ENCODE measurements around the gene TRAM2. TPM values are rescaled to one million over a fixed set of nuclear protein-coding genes. Genes with fewer than 3 reads are reported as not detected.

Gene TRAM2
- total and polyA plus RNA-seq, 8 donors = 1.9 to 11.2 (median 5.0) TPM

DNA sequence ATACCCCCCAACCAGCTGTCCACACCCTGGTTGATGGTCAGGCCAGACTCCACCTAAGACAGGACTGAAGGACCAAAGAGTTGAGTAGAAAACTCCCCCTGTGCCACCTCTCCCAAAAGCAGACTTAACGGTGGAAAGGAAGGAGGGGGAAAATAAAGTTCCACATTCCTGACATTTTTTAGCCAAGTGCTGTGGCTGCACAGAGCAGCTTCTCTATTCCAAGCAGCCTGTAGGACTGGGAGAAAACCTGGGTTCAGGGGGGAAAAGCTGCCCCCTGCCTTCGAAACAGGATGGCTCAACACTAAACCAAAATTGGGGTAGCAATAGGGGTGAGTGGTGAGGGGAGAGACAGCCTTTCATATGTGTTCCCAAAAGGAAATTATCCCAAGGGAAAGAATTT, 3.6 kb downstream of the TRAM2 start:
- H3K27me3 ChIP-seq = no peaks in the 10 kb centered on the region
- H3K27ac ChIP-seq = peak overlapping the region in 1 of 4 donors; percentile 16
- intact Hi-C loops (cut with DNase I) = no loop called here
- WGBS, 2 donors = 27 to 40% methylated on average over 2 of the region's 2 CpGs
- H3K4me1 ChIP-seq = peaks cover 4 to 7% (median 4%) of the 10 kb centered on the region in 3 donors
- no peak for DNase-seq
- no peak for ATAC-seq
- FAIRE-seq = no peak
- H3K9me3 ChIP-seq = no peaks in the 10 kb centered on the region
- no peak overlapping the region for H3K4me3 ChIP-seq
- H3K36me3 ChIP-seq = no peaks in the 10 kb centered on the region
- TF ChIP-seq, protein P1, sequence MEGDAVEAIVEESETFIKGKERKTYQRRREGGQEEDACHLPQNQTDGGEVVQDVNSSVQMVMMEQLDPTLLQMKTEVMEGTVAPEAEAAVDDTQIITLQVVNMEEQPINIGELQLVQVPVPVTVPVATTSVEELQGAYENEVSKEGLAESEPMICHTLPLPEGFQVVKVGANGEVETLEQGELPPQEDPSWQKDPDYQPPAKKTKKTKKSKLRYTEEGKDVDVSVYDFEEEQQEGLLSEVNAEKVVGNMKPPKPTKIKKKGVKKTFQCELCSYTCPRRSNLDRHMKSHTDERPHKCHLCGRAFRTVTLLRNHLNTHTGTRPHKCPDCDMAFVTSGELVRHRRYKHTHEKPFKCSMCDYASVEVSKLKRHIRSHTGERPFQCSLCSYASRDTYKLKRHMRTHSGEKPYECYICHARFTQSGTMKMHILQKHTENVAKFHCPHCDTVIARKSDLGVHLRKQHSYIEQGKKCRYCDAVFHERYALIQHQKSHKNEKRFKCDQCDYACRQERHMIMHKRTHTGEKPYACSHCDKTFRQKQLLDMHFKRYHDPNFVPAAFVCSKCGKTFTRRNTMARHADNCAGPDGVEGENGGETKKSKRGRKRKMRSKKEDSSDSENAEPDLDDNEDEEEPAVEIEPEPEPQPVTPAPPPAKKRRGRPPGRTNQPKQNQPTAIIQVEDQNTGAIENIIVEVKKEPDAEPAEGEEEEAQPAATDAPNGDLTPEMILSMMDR (IDR thresholded peaks at IDR 0.05) = no peak

GRCh38 chr6:52572536-52572935, 4.3 kb downstream of the TRAM2 start:
- no peaks in the 10 kb centered on the region for H3K36me3 ChIP-seq
- no peaks in the 10 kb centered on the region for H3K9me3 ChIP-seq
- TF ChIP-seq, protein P1 (IDR thresholded peaks at IDR 0.05) = no peak
- ATAC-seq = no peak
- H3K27ac ChIP-seq = peak overlapping the region in 3 of 4 donors; percentile 9 to 38 (median 16)
- no peak for DNase-seq
- FAIRE-seq = no peak
- no peaks in the 10 kb centered on the region for H3K27me3 ChIP-seq
- H3K4me3 ChIP-seq = no peak overlapping the region
- H3K4me1 ChIP-seq = peaks cover 0 to 4% (median 3%) of the 10 kb centered on the region in 3 donors
- intact Hi-C loops (cut with DNase I) = no loop called here
- 91 to 92% methylated on average over 4 of the region's 4 CpGs for WGBS, 2 donors

DNA sequence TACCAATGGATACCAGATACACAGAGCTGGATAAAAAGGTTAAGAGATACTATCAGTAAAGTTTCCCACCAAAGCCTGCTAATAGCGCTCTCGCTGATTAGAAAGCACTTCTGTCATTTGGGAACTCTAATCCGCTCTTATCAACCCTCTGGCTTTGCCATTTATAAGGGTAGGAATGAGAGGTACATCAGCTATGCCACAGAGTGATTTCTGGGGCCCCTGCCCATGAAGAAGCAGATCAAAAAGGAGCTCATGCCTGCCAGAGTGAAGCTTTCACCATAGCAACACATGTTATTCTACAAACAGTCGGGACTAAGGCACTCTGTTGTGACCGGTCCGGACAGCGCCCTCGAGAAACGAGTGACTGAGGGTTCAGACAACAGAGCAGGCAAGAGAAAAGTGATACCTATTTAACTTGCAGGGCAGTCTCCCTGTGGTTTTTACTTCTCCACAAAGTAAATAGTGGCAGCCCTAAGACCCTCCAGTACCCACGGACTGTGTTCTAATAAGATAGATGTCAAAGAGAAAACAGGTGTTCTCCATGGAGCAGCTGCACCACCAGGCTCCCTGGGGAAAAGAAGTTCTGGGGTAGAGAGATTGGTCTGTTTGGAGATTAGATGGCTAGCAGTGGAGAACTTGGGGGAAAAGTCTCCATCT, 5.6 kb downstream of the TRAM2 start:
- Histone ChIP-seq H3K9me3 (no peaks in the 10 kb centered on the region), H3K4me1 (peaks cover 0 to 4% (median 3%) of the 10 kb centered on the region in 3 donors), H3K36me3 (no peaks in the 10 kb centered on the region), H3K4me3 (no peak overlapping the region), H3K27me3 (no peaks in the 10 kb centered on the region), H3K27ac (no peak overlapping the region)
- no peak for ATAC-seq
- no peak for FAIRE-seq
- DNase-seq = no peak
- WGBS, 2 donors = 64 to 76% methylated on average over 10 of the region's 10 CpGs
- TF ChIP-seq, protein P1 (IDR thresholded peaks at IDR 0.05) = no peak
- intact Hi-C loops (cut with DNase I) = no loop called here

GRCh38 chr6:52570291-52570700, 6.6 kb downstream of the TRAM2 start:
- H3K27ac ChIP-seq = no peak overlapping the region
- H3K4me1 ChIP-seq = no peaks in the 10 kb centered on the region
- ATAC-seq (peak in 1 of 4 donors; percentile 10), DNase-seq (no peak), FAIRE-seq (no peak)
- H3K27me3 ChIP-seq = no peaks in the 10 kb centered on the region
- no peak overlapping the region for H3K4me3 ChIP-seq
- no peaks in the 10 kb centered on the region for H3K36me3 ChIP-seq
- no peaks in the 10 kb centered on the region for H3K9me3 ChIP-seq
- 64 to 65% methylated on average over 8 of the region's 8 CpGs for WGBS, 2 donors
- intact Hi-C loops (cut with DNase I) = no loop called here
- TF ChIP-seq, protein P1 (IDR thresholded peaks at IDR 0.05) = no peak

DNA sequence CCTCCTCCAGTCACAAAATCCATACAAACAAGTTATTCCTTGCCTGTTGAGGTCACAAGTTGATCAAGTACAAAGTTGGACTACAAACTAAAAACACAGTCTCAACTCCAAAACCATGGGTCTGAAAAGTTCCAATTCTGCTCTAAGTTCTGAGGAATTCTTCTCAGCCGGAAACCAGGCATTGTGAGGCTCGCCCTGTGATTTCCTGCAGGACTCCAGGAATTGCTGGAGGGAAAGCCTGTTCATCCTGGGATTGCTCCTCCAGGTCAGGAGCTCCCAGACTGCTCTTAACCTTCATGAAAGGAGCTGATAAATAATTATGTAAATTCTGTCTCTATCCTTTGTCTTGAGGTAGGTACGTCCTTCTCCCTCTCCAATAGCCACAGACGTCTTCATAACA, 8.5 kb downstream of the TRAM2 start:
- FAIRE-seq (no peak), DNase-seq (no peak), ATAC-seq (no peak)
- no peaks in the 10 kb centered on the region for H3K27me3 ChIP-seq
- H3K4me3 ChIP-seq = no peak overlapping the region
- WGBS, 2 donors = 91 to 96% methylated on average over 4 of the region's 4 CpGs
- H3K27ac ChIP-seq = no peak overlapping the region
- TF ChIP-seq, protein P1 (IDR thresholded peaks at IDR 0.05) = no peak
- intact Hi-C loops (cut with DNase I) = loop anchor here in 1 of 3 donors (10.0 kb wide), 1 partner anchor 54 kb away; no protein-coding TSS in a partner anchor
- no peaks in the 10 kb centered on the region for H3K4me1 ChIP-seq
- H3K36me3 ChIP-seq = no peaks in the 10 kb centered on the region
- H3K9me3 ChIP-seq = no peaks in the 10 kb centered on the region
